GM12874 (cell line): ENCODE data around the gene SEC16B.

Experiments used
- CTCF ChIP-seq: IDR thresholded peaks from 2 replicates; pipeline ENCODE4 v1.5.1; 2011; ENCODE audit warnings: low read depth, mild to moderate bottlenecking, control low read depth, low read length, moderate library complexity; ENCODE audit not compliant: insufficient read depth

The SEC16B gene

GRCh38 chr1:177984136-177984525 is 14.3 kb upstream of the SEC16B start:
- TF ChIP-seq CTCF, result no peak

GRCh38 chr1:177983482-177984135 is 13.8 kb upstream of the SEC16B start:
- TF ChIP-seq CTCF, result no peak

- no peak for TF ChIP-seq CTCF
These were observed 13.2 kb upstream of the SEC16B start for GRCh38 chr1:177983077-177983476.

- no peak for TF ChIP-seq CTCF
These were observed 11.3 kb upstream of the SEC16B start for GRCh38 chr1:177981200-177981599.

GRCh38 chr1:177979272-177979671 is 9.4 kb upstream of the SEC16B start:
- no peak for TF ChIP-seq CTCF

- no peak for TF ChIP-seq CTCF
These were observed 8.7 kb upstream of the SEC16B start for GRCh38 chr1:177978530-177978929.

GRCh38 chr1:177977141-177977540 is 7.3 kb upstream of the SEC16B start:
- no peak for TF ChIP-seq CTCF
